HEK293 (cell line): ENCODE results near the gene RAD51.

Experiments
- CTCF ChIA-PET: fragments of 350-600 bp; formaldehyde crosslinking; extraction: SDS; loops from one replicate; lab custom pipeline; 2021; ENCODE audit warnings: antibody characterized with exemption; lab: Yijun Ruan, JAX
- POLR2A ChIA-PET: fragments of 300-600 bp; formaldehyde crosslinking; extraction: SDS; loops from one replicate; lab custom pipeline; 2020; ENCODE audit warnings: antibody characterized with exemption, inconsistent platforms; lab: Yijun Ruan, JAX
- H3K27ac ChIP-seq: fragments of 200-500 bp; sonication (Bioruptor generic); 2 replicates; pipeline ENCODE4 v1.5.1; 2014; ENCODE audit warnings: low read depth, low read length, control low read depth, inconsistent platforms; ENCODE audit errors: extremely low read depth
- H3K36me3 ChIP-seq, 2 experiments: fragments of 200-500 bp in 1 of 2; sonication (Bioruptor generic) in 1 of 2; 1 replicate in 1 of 2; 2 replicates in 1 of 2; pipeline ENCODE4 v1.5.1; 2014 to 2017; ENCODE audit warnings: inconsistent platforms in 2 of 2, low read length in 2 of 2; ENCODE audit not compliant: control insufficient read depth in 2 of 2, insufficient read depth in 1 of 2
- H3K4me1 ChIP-seq: fragments of 200-500 bp; sonication (Bioruptor generic); 2 replicates; pipeline ENCODE4 v1.5.1; 2014; ENCODE audit warnings: mild to moderate bottlenecking, low read length, inconsistent platforms; ENCODE audit not compliant: control insufficient read depth, insufficient read depth
- H3K4me3 ChIP-seq: 2 replicates; pipeline ENCODE4 v1.5.1; 2011; ENCODE audit warnings: low read depth, mild to moderate bottlenecking, control low read depth, low read length, moderate library complexity
- H3K9me3 ChIP-seq: fragments of 200-500 bp; sonication (Bioruptor generic); 2 replicates; pipeline ENCODE4 v1.5.1; 2014; ENCODE audit warnings: low read depth, low read length, inconsistent platforms; ENCODE audit not compliant: control insufficient read depth, insufficient read depth
- BCL11B ChIP-seq: fragments of 450-650 bp; formaldehyde crosslinking; IDR thresholded peaks from 2 replicates; pipeline ENCODE4 v1.5.1; 2016; ENCODE audit warnings: low read depth, missing biosample characterization, missing genetic modification characterization
- CTCF ChIP-seq: fragments of 450-650 bp; formaldehyde crosslinking; IDR thresholded peaks from 2 replicates; pipeline ENCODE4 v1.5.1; 2016; ENCODE audit warnings: missing biosample characterization, missing genetic modification characterization
- GLIS2 ChIP-seq: fragments of 450-650 bp; formaldehyde crosslinking; IDR thresholded peaks from 2 replicates; pipeline ENCODE4 v1.5.1; 2016; ENCODE audit warnings: missing biosample characterization, missing genetic modification characterization
- IKZF3 ChIP-seq: fragments of 450-650 bp; IDR thresholded peaks from 2 replicates; pipeline ENCODE4 v1.5.0; 2018; ENCODE audit warnings: missing biosample characterization, mild to moderate bottlenecking, missing genetic modification characterization, moderate library complexity
- KLF9 ChIP-seq: fragments of 450-650 bp; formaldehyde crosslinking; IDR thresholded peaks from 2 replicates; pipeline ENCODE4 v1.5.1; 2016; ENCODE audit warnings: missing biosample characterization, missing genetic modification characterization, low read depth
- MZF1 ChIP-seq: fragments of 450-650 bp; formaldehyde crosslinking; IDR thresholded peaks from 2 replicates; pipeline ENCODE4 v1.5.1; 2017; ENCODE audit warnings: missing biosample characterization, missing genetic modification characterization, borderline replicate concordance
- OVOL3 ChIP-seq: fragments of 450-650 bp; formaldehyde crosslinking; IDR thresholded peaks from 2 replicates; pipeline ENCODE4 v1.5.1; 2016; ENCODE audit warnings: missing biosample characterization, missing genetic modification characterization
- PATZ1 ChIP-seq: fragments of 450-650 bp; formaldehyde crosslinking; IDR thresholded peaks from 2 replicates; pipeline ENCODE4 v1.5.1; 2016; ENCODE audit warnings: missing biosample characterization, missing genetic modification characterization
- PBX3 ChIP-seq: sonication (generic); formaldehyde crosslinking; IDR thresholded peaks from 2 replicates; pipeline ENCODE4 v1.8.1; 2022; ENCODE audit warnings: mild to moderate bottlenecking, moderate library complexity, missing genetic modification reagents
- PRDM1 ChIP-seq: fragments of 450-650 bp; formaldehyde crosslinking; IDR thresholded peaks from 2 replicates; pipeline ENCODE4; 2016; ENCODE audit warnings: missing biosample characterization, missing genetic modification characterization
- TRIM28 ChIP-seq: IDR thresholded peaks from 2 replicates; pipeline ENCODE4 v1.6.1; 2011; ENCODE audit warnings: low read length, control low read depth, borderline replicate concordance
- YY2 ChIP-seq: fragments of 450-650 bp; formaldehyde crosslinking; IDR thresholded peaks from 2 replicates; pipeline ENCODE4 v1.5.1; 2016; ENCODE audit warnings: missing biosample characterization, missing genetic modification characterization
- ZBTB49 ChIP-seq: fragments of 450-650 bp; formaldehyde crosslinking; IDR thresholded peaks from 2 replicates; pipeline ENCODE4 v1.5.1; 2016; ENCODE audit warnings: missing biosample characterization, missing genetic modification characterization, low read depth
- ZBTB8A ChIP-seq: fragments of 450-650 bp; formaldehyde crosslinking; IDR thresholded peaks from 2 replicates; pipeline ENCODE4 v1.5.1; 2016; ENCODE audit warnings: missing biosample characterization, missing genetic modification characterization
- ZNF121 ChIP-seq: fragments of 450-650 bp; formaldehyde crosslinking; IDR thresholded peaks from 2 replicates; pipeline ENCODE4 v1.5.1; 2016; ENCODE audit warnings: missing biosample characterization, missing genetic modification characterization
- ZNF214 ChIP-seq: fragments of 450-650 bp; formaldehyde crosslinking; IDR thresholded peaks from 2 replicates; pipeline ENCODE4 v1.5.1; 2017; ENCODE audit warnings: missing biosample characterization, mild to moderate bottlenecking, missing genetic modification characterization, borderline replicate concordance
- ZNF311 ChIP-seq: fragments of 450-650 bp; formaldehyde crosslinking; IDR thresholded peaks from 2 replicates; pipeline ENCODE4 v1.5.1; 2017; ENCODE audit warnings: missing biosample characterization, missing genetic modification characterization, borderline replicate concordance
- ZNF324 ChIP-seq: fragments of 450-650 bp; formaldehyde crosslinking; IDR thresholded peaks from 2 replicates; pipeline ENCODE4 v1.5.1; 2016; ENCODE audit warnings: missing biosample characterization, missing genetic modification characterization
- ZNF354C ChIP-seq: fragments of 450-650 bp; formaldehyde crosslinking; IDR thresholded peaks from 2 replicates; pipeline ENCODE4 v1.5.1; 2016; ENCODE audit warnings: missing biosample characterization, missing genetic modification characterization, low read depth, borderline replicate concordance
- ZNF366 ChIP-seq: fragments of 450-650 bp; formaldehyde crosslinking; conservative IDR thresholded peaks from 2 replicates; pipeline ENCODE4 v1.5.1; 2016; ENCODE audit warnings: missing biosample characterization, missing genetic modification characterization
- ZNF394 ChIP-seq: fragments of 450-650 bp; formaldehyde crosslinking; IDR thresholded peaks from 2 replicates; pipeline ENCODE4 v1.5.1; 2016; ENCODE audit warnings: missing biosample characterization, missing genetic modification characterization, mild to moderate bottlenecking, moderate library complexity, borderline replicate concordance
- ZNF510 ChIP-seq: fragments of 450-650 bp; formaldehyde crosslinking; IDR thresholded peaks from 2 replicates; pipeline ENCODE4 v1.5.1; 2018; ENCODE audit warnings: mild to moderate bottlenecking, missing genetic modification characterization, missing biosample characterization; ENCODE audit not compliant: insufficient replicate concordance
- ZNF571 ChIP-seq: fragments of 450-650 bp; formaldehyde crosslinking; IDR thresholded peaks from 2 replicates; pipeline ENCODE4 v1.5.0; 2017; ENCODE audit warnings: missing biosample characterization, missing genetic modification characterization
- ZNF623 ChIP-seq: fragments of 450-650 bp; formaldehyde crosslinking; IDR thresholded peaks from 2 replicates; pipeline ENCODE4 v1.5.1; 2016; ENCODE audit warnings: missing biosample characterization, missing genetic modification characterization
- ZNF677 ChIP-seq: fragments of 450-650 bp; IDR thresholded peaks from 2 replicates; pipeline ENCODE4 v1.5.0; 2018; ENCODE audit warnings: missing biosample characterization, mild to moderate bottlenecking, missing genetic modification characterization, moderate library complexity
- ZNF791 ChIP-seq: fragments of 450-650 bp; formaldehyde crosslinking; IDR thresholded peaks from 2 replicates; pipeline ENCODE4 v1.5.1; 2016; ENCODE audit warnings: missing biosample characterization, missing genetic modification characterization
- ZNF792 ChIP-seq: fragments of 450-650 bp; formaldehyde crosslinking; IDR thresholded peaks from 2 replicates; pipeline ENCODE4 v1.5.1; 2016; ENCODE audit warnings: missing biosample characterization, missing genetic modification characterization
- ZSCAN30 ChIP-seq: fragments of 450-650 bp; IDR thresholded peaks from 2 replicates; pipeline ENCODE4 v1.5.1; 2018; ENCODE audit warnings: missing biosample characterization, mild to moderate bottlenecking, missing genetic modification characterization, moderate library complexity
- ZSCAN5A ChIP-seq: fragments of 450-650 bp; formaldehyde crosslinking; IDR thresholded peaks from 2 replicates; pipeline ENCODE4 v1.5.1; 2016; ENCODE audit warnings: missing biosample characterization, missing genetic modification characterization

RAD51 gene

GRCh38 chr15:40716165-40716564, 21.2 kb downstream of the RAD51 start:
- H3K27ac ChIP-seq: no peak overlapping the region
- no peak overlapping the region for H3K4me3 ChIP-seq
- H3K4me1 ChIP-seq: no peaks in the 10 kb centered on the region
- no peaks in the 10 kb centered on the region for H3K9me3 ChIP-seq
- no peak for TF ChIP-seq ZNF792 (tag by site-specific recombination)
- no peak for TF ChIP-seq KLF9 (tag by site-specific recombination)
- TF ChIP-seq IKZF3: no peak
- no peak for TF ChIP-seq ZNF121
- no peak for TF ChIP-seq ZBTB8A (tag by site-specific recombination)
- TF ChIP-seq PRDM1: no peak
- TF ChIP-seq ZNF394: no peak
- no peak for TF ChIP-seq CTCF (tag by site-specific recombination)
- TF ChIP-seq ZNF677: no peak
- TF ChIP-seq TRIM28: no peak
- no peak for TF ChIP-seq ZNF311 (tag by site-specific recombination)
- no peak for TF ChIP-seq BCL11B (tag by site-specific recombination)
- TF ChIP-seq ZNF324 (tag by site-specific recombination): no peak
- no peak for TF ChIP-seq ZNF623 (tag by site-specific recombination)
- TF ChIP-seq PATZ1: no peak
- no peak for TF ChIP-seq ZNF366
- POLR2A ChIA-PET: no interaction called here
- CTCF ChIA-PET: interaction anchor here (0.7 kb wide), 1 partner anchor 24 kb away, joined by 4 read pairs; no protein-coding TSS in a partner anchor
- H3K36me3 ChIP-seq: peaks cover 19 to 47% of the 10 kb centered on the region in 2 experiments; a peak in 2 of 3 replicates

- Histone ChIP-seq H3K4me3 (no peak overlapping the region), H3K27ac (no peak overlapping the region), H3K36me3 (peaks cover 10 to 30% of the 10 kb centered on the region in 2 experiments; a peak in 2 of 3 replicates), H3K9me3 (no peaks in the 10 kb centered on the region), H3K4me1 (no peaks in the 10 kb centered on the region)
- ChIA-PET POLR2A (no interaction called here), CTCF (interaction anchor here (1.0 kb wide), 1 partner anchor 214 kb away, joined by 3 read pairs; no protein-coding TSS in a partner anchor)
- no peak for TF ChIP-seq OVOL3 (tag by site-specific recombination)
- TF ChIP-seq ZSCAN5A (tag by site-specific recombination): no peak
- TF ChIP-seq GLIS2 (tag by site-specific recombination): no peak
- no peak for TF ChIP-seq ZNF214 (tag by site-specific recombination)
- TF ChIP-seq MZF1: no peak
- TF ChIP-seq ZNF571: no peak
- TF ChIP-seq ZSCAN30 (tag by site-specific recombination): no peak
- TF ChIP-seq ZNF510: no peak
- TF ChIP-seq PBX3 (CRISPR knock-in tag): no peak
- no peak for TF ChIP-seq ZNF791 (tag by site-specific recombination)
- TF ChIP-seq YY2 (tag by site-specific recombination): no peak
- TF ChIP-seq ZBTB49 (tag by site-specific recombination): no peak
- TF ChIP-seq ZNF354C (tag by site-specific recombination): no peak
Measured at GRCh38 chr15:40721701-40722100, 26.7 kb downstream of the RAD51 start.
